K562 (cell line): ENCODE measurements around the gene RTP5. TPM values are rescaled to one million over a fixed set of nuclear protein-coding genes. Genes with fewer than 3 reads are reported as not detected.

Source experiments
- NFRKB ChIP-seq: fragments of 450-650 bp; IDR thresholded peaks from 2 replicates; pipeline ENCODE4 v1.6.1; 2016; ENCODE audit warnings: low read depth
- NR2C1 ChIP-seq, 2 experiments: fragments of 450-650 bp; IDR thresholded peaks; 2 replicates each; pipeline ENCODE4 v1.6.1; 2017; ENCODE audit warnings: mild to moderate bottlenecking in 2 of 2, antibody characterized with exemption in 1 of 2, inconsistent platforms in 1 of 2, missing compliant biosample characterization in 1 of 2, missing genetic modification characterization in 1 of 2
- polyA plus RNA-seq, 8 experiments: library from polyadenylated mRNA; depleted of rRNA in 4 of 8; stranded (reverse) in 5 of 8; unstranded in 3 of 8; fragments of >200 nt; fragmentation: Nextera tagmentation in 2 of 8; fragmentation: Illumina TruSeq in 1 of 8; extraction: Ambion mirVana in 2 of 8; extraction: Trizol in 1 of 8; gene quantifications; 2 replicates each; pipeline versions ENCODE4 v1.2.1 to v1.2.3, GENCODE V29; 2011 to 2014; ENCODE audit warnings: inconsistent platforms in 1 of 8, missing spikeins in 1 of 8
- total RNA-seq, 7 experiments: library from RNA; depleted of rRNA in 6 of 7; stranded (reverse); fragments of >200 nt in 6 of 7; fragmentation: Illumina TruSeq in 2 of 7; extraction: Trizol in 2 of 7; gene quantifications; 2 replicates each; pipeline versions ENCODE4 v1.2.1 to v1.2.3, GENCODE V29; 2011 to 2021; ENCODE audit warnings: low replicate concordance in 1 of 7
- TF ChIP-seq, protein P1 (sequence below): fragments of 450-650 bp; conservative IDR thresholded peaks from 2 replicates; pipeline ENCODE4 v1.6.1; 2016; ENCODE audit warnings: missing genetic modification characterization, low read depth, mild to moderate bottlenecking, control low read depth, missing compliant biosample characterization
- TF ChIP-seq, protein P2 (sequence below): sonication (generic); formaldehyde crosslinking; IDR thresholded peaks from 2 replicates; pipeline ENCODE4 v1.4.0; 2020; ENCODE audit warnings: mild to moderate bottlenecking, missing genetic modification reagents
- TF ChIP-seq, protein P3 (sequence below): fragments of 200-400 bp; formaldehyde crosslinking; IDR thresholded peaks from 2 replicates; pipeline ENCODE4 v1.6.1; 2017; ENCODE audit warnings: mild to moderate bottlenecking, low read depth, low read length, moderate library complexity

RTP5 gene
- total and polyA plus RNA-seq, 9 of the 15 experiments (the other 6 are each of a cell fraction or from before 2014, with no cell fraction given), result not detected

DNA sequence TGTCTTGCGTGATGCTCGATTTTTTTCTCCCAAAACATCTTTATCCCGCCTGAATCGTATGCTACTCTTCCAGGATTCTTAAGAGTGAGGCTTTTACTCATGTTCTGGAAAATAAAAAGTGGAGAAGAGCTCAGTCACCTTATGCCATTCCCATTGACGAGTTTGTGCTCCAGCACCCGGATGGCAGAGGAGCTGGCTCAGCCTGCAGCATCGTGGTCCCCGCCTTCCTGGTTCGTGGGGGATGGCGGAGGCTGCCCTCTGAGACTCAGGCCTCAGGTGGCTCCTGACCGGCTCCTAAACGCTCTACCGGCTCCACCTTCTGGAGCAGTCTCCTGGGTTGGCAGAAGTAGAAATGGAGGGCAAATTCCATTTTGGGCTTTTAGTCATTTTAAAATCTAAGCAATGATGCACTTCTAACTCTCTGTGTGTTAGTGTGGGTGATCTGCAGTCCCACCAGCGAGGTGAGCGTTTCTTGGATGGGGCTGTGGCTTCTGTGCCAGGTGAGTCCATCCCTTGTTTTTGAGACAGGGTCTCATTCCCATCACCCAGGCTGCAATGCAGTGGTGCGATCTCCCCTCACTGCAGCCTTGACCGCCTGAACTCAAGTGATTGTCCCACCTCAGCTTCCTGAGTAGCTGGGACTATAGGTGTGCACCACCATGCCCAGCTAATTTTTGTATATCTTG is 27.8 kb downstream of the RTP5 start (continued):
- TF ChIP-seq, protein P1, sequence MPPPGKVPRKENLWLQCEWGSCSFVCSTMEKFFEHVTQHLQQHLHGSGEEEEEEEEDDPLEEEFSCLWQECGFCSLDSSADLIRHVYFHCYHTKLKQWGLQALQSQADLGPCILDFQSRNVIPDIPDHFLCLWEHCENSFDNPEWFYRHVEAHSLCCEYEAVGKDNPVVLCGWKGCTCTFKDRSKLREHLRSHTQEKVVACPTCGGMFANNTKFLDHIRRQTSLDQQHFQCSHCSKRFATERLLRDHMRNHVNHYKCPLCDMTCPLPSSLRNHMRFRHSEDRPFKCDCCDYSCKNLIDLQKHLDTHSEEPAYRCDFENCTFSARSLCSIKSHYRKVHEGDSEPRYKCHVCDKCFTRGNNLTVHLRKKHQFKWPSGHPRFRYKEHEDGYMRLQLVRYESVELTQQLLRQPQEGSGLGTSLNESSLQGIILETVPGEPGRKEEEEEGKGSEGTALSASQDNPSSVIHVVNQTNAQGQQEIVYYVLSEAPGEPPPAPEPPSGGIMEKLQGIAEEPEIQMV (tag), result no peak
- TF ChIP-seq, protein P2, sequence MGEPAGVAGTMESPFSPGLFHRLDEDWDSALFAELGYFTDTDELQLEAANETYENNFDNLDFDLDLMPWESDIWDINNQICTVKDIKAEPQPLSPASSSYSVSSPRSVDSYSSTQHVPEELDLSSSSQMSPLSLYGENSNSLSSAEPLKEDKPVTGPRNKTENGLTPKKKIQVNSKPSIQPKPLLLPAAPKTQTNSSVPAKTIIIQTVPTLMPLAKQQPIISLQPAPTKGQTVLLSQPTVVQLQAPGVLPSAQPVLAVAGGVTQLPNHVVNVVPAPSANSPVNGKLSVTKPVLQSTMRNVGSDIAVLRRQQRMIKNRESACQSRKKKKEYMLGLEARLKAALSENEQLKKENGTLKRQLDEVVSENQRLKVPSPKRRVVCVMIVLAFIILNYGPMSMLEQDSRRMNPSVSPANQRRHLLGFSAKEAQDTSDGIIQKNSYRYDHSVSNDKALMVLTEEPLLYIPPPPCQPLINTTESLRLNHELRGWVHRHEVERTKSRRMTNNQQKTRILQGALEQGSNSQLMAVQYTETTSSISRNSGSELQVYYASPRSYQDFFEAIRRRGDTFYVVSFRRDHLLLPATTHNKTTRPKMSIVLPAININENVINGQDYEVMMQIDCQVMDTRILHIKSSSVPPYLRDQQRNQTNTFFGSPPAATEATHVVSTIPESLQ (CRISPR knock-in tag), result no peak
- TF ChIP-seq NR2C1 (IDR thresholded peaks at IDR 0.05), result no peak
- no peak for TF ChIP-seq NR2C1 (tag; IDR thresholded peaks at IDR 0.05)
- TF ChIP-seq NFRKB, result no peak
- TF ChIP-seq, protein P3, sequence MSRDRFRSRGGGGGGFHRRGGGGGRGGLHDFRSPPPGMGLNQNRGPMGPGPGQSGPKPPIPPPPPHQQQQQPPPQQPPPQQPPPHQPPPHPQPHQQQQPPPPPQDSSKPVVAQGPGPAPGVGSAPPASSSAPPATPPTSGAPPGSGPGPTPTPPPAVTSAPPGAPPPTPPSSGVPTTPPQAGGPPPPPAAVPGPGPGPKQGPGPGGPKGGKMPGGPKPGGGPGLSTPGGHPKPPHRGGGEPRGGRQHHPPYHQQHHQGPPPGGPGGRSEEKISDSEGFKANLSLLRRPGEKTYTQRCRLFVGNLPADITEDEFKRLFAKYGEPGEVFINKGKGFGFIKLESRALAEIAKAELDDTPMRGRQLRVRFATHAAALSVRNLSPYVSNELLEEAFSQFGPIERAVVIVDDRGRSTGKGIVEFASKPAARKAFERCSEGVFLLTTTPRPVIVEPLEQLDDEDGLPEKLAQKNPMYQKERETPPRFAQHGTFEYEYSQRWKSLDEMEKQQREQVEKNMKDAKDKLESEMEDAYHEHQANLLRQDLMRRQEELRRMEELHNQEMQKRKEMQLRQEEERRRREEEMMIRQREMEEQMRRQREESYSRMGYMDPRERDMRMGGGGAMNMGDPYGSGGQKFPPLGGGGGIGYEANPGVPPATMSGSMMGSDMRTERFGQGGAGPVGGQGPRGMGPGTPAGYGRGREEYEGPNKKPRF, result no peak
